ENCODE results near the gene FBLN1.

The FBLN1 gene

GRCh38 chr22:45632791-45633515, 130.3 kb downstream of the FBLN1 start:
- H4K20me1 ChIP-seq (ENCODE audit: insufficient read depth, low read length) = no peaks in the 10 kb centered on the region
- H3K36me3 ChIP-seq (ENCODE audit: insufficient read depth, low read length) = no peaks in the 10 kb centered on the region
- TF ChIP-seq CTCF (IDR thresholded peaks at IDR 0.05; ENCODE audit: low read length) (no peak), EZH2 (IDR thresholded peaks at IDR 0.05; ENCODE audit: borderline replicate concordance, low read length) (no peak)
- H3K4me1 ChIP-seq (ENCODE audit: insufficient read depth, low read length, severe bottlenecking) = no peaks in the 10 kb centered on the region
- no peaks in the 10 kb centered on the region for H3K9me3 ChIP-seq (ENCODE audit: low read length)
- H3K4me3 ChIP-seq (ENCODE audit: low read depth, low read length, poor library complexity, severe bottlenecking) = no peak overlapping the region
- H2AFZ ChIP-seq (ENCODE audit: low read length) = no peak overlapping the region
- no peaks in the 10 kb centered on the region for H3K79me2 ChIP-seq (ENCODE audit: insufficient read depth, low read length)
- H3K4me2 ChIP-seq (ENCODE audit: low read length) = no peak overlapping the region
- no peak overlapping the region for H3K9ac ChIP-seq (ENCODE audit: low read length)
- H3F3A ChIP-seq (ENCODE audit: insufficient read depth, low read length) = no peaks in the 10 kb centered on the region
- H3K9me2 ChIP-seq (ENCODE audit: low read depth, low read length) = no peaks in the 10 kb centered on the region
- H3K27ac ChIP-seq (ENCODE audit: low read depth, low read length, poor library complexity, severe bottlenecking) = no peak overlapping the region
- H3K27me3 ChIP-seq (ENCODE audit: insufficient read depth, low read length) = peaks cover 4% of the 10 kb centered on the region; the same call in 1 of the 2 replicates

- Histone ChIP-seq H3K36me3 (ENCODE audit: insufficient read depth, low read length) (no peaks in the 10 kb centered on the region), H3F3A (ENCODE audit: insufficient read depth, low read length) (no peaks in the 10 kb centered on the region), H2AFZ (ENCODE audit: low read length) (no peak overlapping the region), H3K27me3 (ENCODE audit: insufficient read depth, low read length) (no peaks in the 10 kb centered on the region), H3K4me2 (ENCODE audit: low read length) (no peak overlapping the region), H3K9ac (ENCODE audit: low read length) (no peak overlapping the region), H3K9me2 (ENCODE audit: low read depth, low read length) (no peaks in the 10 kb centered on the region), H3K27ac (ENCODE audit: low read depth, low read length, poor library complexity, severe bottlenecking) (no peak overlapping the region), H4K20me1 (ENCODE audit: insufficient read depth, low read length) (no peaks in the 10 kb centered on the region), H3K4me1 (ENCODE audit: insufficient read depth, low read length, severe bottlenecking) (peaks cover 9% of the 10 kb centered on the region), H3K9me3 (ENCODE audit: low read length) (no peaks in the 10 kb centered on the region), H3K79me2 (ENCODE audit: insufficient read depth, low read length) (no peaks in the 10 kb centered on the region), H3K4me3 (ENCODE audit: low read depth, low read length, poor library complexity, severe bottlenecking) (no peak overlapping the region)
- no peak for TF ChIP-seq CTCF (IDR thresholded peaks at IDR 0.05; ENCODE audit: low read length)
Observed at GRCh38 chr22:45636683-45637082, 134.0 kb downstream of the FBLN1 start.

GRCh38 chr22:45638197-45638596, 135.5 kb downstream of the FBLN1 start:
- Histone ChIP-seq H3K4me1 (ENCODE audit: insufficient read depth, low read length, severe bottlenecking) (peaks cover 9% of the 10 kb centered on the region), H3K36me3 (ENCODE audit: insufficient read depth, low read length) (no peaks in the 10 kb centered on the region), H3K9me2 (ENCODE audit: low read depth, low read length) (no peaks in the 10 kb centered on the region), H2AFZ (ENCODE audit: low read length) (no peak overlapping the region), H3K27me3 (ENCODE audit: insufficient read depth, low read length) (no peaks in the 10 kb centered on the region), H3F3A (ENCODE audit: insufficient read depth, low read length) (no peaks in the 10 kb centered on the region), H3K9me3 (ENCODE audit: low read length) (no peaks in the 10 kb centered on the region), H4K20me1 (ENCODE audit: insufficient read depth, low read length) (no peaks in the 10 kb centered on the region), H3K79me2 (ENCODE audit: insufficient read depth, low read length) (no peaks in the 10 kb centered on the region), H3K4me2 (ENCODE audit: low read length) (no peak overlapping the region), H3K4me3 (ENCODE audit: low read depth, low read length, poor library complexity, severe bottlenecking) (no peak overlapping the region), H3K27ac (ENCODE audit: low read depth, low read length, poor library complexity, severe bottlenecking) (no peak overlapping the region), H3K9ac (ENCODE audit: low read length) (no peak overlapping the region)
- no peak for TF ChIP-seq CTCF (IDR thresholded peaks at IDR 0.05; ENCODE audit: low read length)
- no peak for TF ChIP-seq EZH2 (IDR thresholded peaks at IDR 0.05; ENCODE audit: borderline replicate concordance, low read length)

All from OCI-LY1 (cell line).